HG03108 (cell line): Measurements from ENCODE around the gene P4HA2.
A peak's percentile ranks its signal among the peaks of the same experiment; 100 is the strongest.

Experiments used
- ATAC-seq: cut with Tn5 transposase; IDR thresholded peaks from one replicate; pipeline ENCODE4 v1.9.1; 2021; ENCODE audit warnings: moderate library complexity; ENCODE audit not compliant: unreplicated experiment

P4HA2 gene

GRCh38 chr5:132227485-132228240 is at the start of gene P4HA2:
TSS of gene P4HA2 (minus strand) at chr5:132227853. CDS start at chr5:132218626, 9,227 bp downstream.
- ATAC-seq, result peak; percentile 91

- no peak for ATAC-seq
These were observed 49.6 kb upstream of the P4HA2 start for GRCh38 chr5:132277256-132277655.

GRCh38 chr5:132275367-132276220 is 47.9 kb upstream of the P4HA2 start:
- ATAC-seq, result no peak

- no peak for ATAC-seq
These were observed 46.6 kb upstream of the P4HA2 start for GRCh38 chr5:132274050-132274792.

- no peak for ATAC-seq
These were observed 46.0 kb upstream of the P4HA2 start for GRCh38 chr5:132273631-132274030.

- no peak for ATAC-seq
These were observed 44.9 kb upstream of the P4HA2 start for GRCh38 chr5:132272311-132273210.

- no peak for ATAC-seq
These were observed 43.9 kb upstream of the P4HA2 start for GRCh38 chr5:132271251-132272246.

GRCh38 chr5:132270706-132271105 is 43.1 kb upstream of the P4HA2 start:
- no peak for ATAC-seq

GRCh38 chr5:132270335-132270665 is 42.6 kb upstream of the P4HA2 start:
- no peak for ATAC-seq

GRCh38 chr5:132269635-132270334 is 42.1 kb upstream of the P4HA2 start:
- ATAC-seq, result no peak

- peak; percentile 77 for ATAC-seq
These were observed 41.3 kb upstream of the P4HA2 start for GRCh38 chr5:132268769-132269551.

GRCh38 chr5:132267931-132268768 is 40.5 kb upstream of the P4HA2 start:
- no peak for ATAC-seq

GRCh38 chr5:132267166-132267739 is 39.6 kb upstream of the P4HA2 start:
- no peak for ATAC-seq

GRCh38 chr5:132266836-132267160 is 39.1 kb upstream of the P4HA2 start:
- no peak for ATAC-seq

- no peak for ATAC-seq
These were observed 38.6 kb upstream of the P4HA2 start for GRCh38 chr5:132266031-132266835.
